Endothelial cell of umbilical vein (primary cell): ENCODE measurements around the gene CMPK2. TPM values are rescaled to one million over a fixed set of nuclear protein-coding genes. Genes with fewer than 3 reads are reported as not detected.

Experiments
- BruUV-seq: library from RNA; stranded (reverse); fragments of 400-500 nt; replicated peaks from 2 replicates; lab custom pipeline; 2021; lab: Mats Ljungman, UMichigan
- CTCF ChIA-PET: fragments of 300-600, 350-600 bp; sonication (Branson Sonifier 250); formaldehyde crosslinking; loops from one replicate; lab custom pipeline; 2021; ENCODE audit warnings: antibody characterized with exemption, inconsistent platforms; lab: Charles Lee
- POLR2A ChIA-PET: fragments of 300-600, 350-600 bp; sonication (Branson Sonifier 250); formaldehyde crosslinking; loops from one replicate; lab custom pipeline; 2021; ENCODE audit warnings: antibody characterized with exemption, inconsistent platforms; lab: Charles Lee
- DNase-seq: peaks from one replicate; pipeline ENCODE4 v3.0.0-alpha.2; 2011; ENCODE audit warnings: low read depth, low spot score
- FAIRE-seq: peaks from 2 replicates; lab custom pipeline; 2011; peaks lifted over from hg19 to GRCh38; lab: Jason Lieb, UNC
- H2AFZ ChIP-seq: 2 replicates; pipeline ENCODE4 v1.6.0; 2012; ENCODE audit warnings: low read depth, low read length, control low read depth, inconsistent platforms
- H3K27ac ChIP-seq: 2 replicates; pipeline ENCODE4 v1.5.1; 2011; ENCODE audit warnings: low read depth, mild to moderate bottlenecking, control low read depth, low read length, moderate library complexity; ENCODE audit not compliant: insufficient read depth
- H3K27me3 ChIP-seq, 2 experiments: 2 replicates each; pipeline versions ENCODE4 v1.6.0 to v1.6.1; 2011; ENCODE audit warnings: low read length in 2 of 2, mixed read lengths in 1 of 2; ENCODE audit not compliant: control insufficient read depth in 2 of 2, insufficient read depth in 2 of 2
- H3K36me3 ChIP-seq, 2 experiments: 2 replicates in 1 of 2; 3 replicates in 1 of 2; pipeline ENCODE4 v1.5.1; 2011; ENCODE audit warnings: low read length in 2 of 2, mild to moderate bottlenecking in 1 of 2, moderate library complexity in 1 of 2; ENCODE audit not compliant: control insufficient read depth in 2 of 2, insufficient read depth in 2 of 2; ENCODE audit errors: extremely low read depth in 1 of 2
- H3K4me1 ChIP-seq: 3 replicates; pipeline ENCODE4 v1.5.1; 2011; ENCODE audit warnings: mild to moderate bottlenecking, low read length; ENCODE audit not compliant: control insufficient read depth, insufficient read depth; ENCODE audit errors: extremely low read depth
- H3K4me2 ChIP-seq: 2 replicates; pipeline ENCODE4 v1.6.1; 2011; ENCODE audit warnings: low read length, control low read depth, mixed read lengths; ENCODE audit not compliant: insufficient read depth
- H3K4me3 ChIP-seq, 3 experiments: fragments of 200-600 bp in 1 of 3; sonication (generic), shearing (Covaris generic) in 1 of 3; replicated peaks in 1 of 3; 2 replicates each; pipeline ENCODE4 v1.5.1; 2011 to 2016; ENCODE audit warnings: control low read depth in 3 of 3, low read length in 3 of 3, mild to moderate bottlenecking in 2 of 3, inconsistent platforms in 1 of 3, low read depth in 1 of 3, moderate library complexity in 1 of 3; ENCODE audit not compliant: insufficient read depth in 1 of 3
- H3K79me2 ChIP-seq: 2 replicates; pipeline ENCODE4 v1.6.0; 2012; ENCODE audit warnings: low read length, inconsistent platforms; ENCODE audit not compliant: control insufficient read depth, insufficient read depth
- H3K9ac ChIP-seq: replicated peaks from 2 replicates; pipeline ENCODE3; 2011; ENCODE audit warnings: low read length, control low read depth; ENCODE audit not compliant: insufficient read depth; ENCODE audit errors: extremely low read depth
- H3K9me1 ChIP-seq: replicated peaks from 3 replicates; pipeline ENCODE4 v1.6.0; 2011; ENCODE audit warnings: mild to moderate bottlenecking, low read length; ENCODE audit not compliant: control insufficient read depth, insufficient read depth; ENCODE audit errors: extremely low read depth
- H3K9me3 ChIP-seq: replicated peaks from 2 replicates; pipeline ENCODE4 v1.5.1; 2012; ENCODE audit warnings: low read length, inconsistent platforms; ENCODE audit not compliant: control insufficient read depth, insufficient read depth
- H4K20me1 ChIP-seq: replicated peaks from 2 replicates; pipeline ENCODE3; 2011; ENCODE audit warnings: mild to moderate bottlenecking, low read length; ENCODE audit not compliant: control insufficient read depth, insufficient read depth; ENCODE audit errors: extremely low read depth
- EZH2 ChIP-seq: IDR thresholded peaks from 2 replicates; pipeline ENCODE4 v1.6.1; 2012; ENCODE audit warnings: borderline replicate concordance, low read depth, mild to moderate bottlenecking, moderate library complexity, low read length, inconsistent platforms; ENCODE audit not compliant: severe bottlenecking
- FOS ChIP-seq: IDR thresholded peaks from 2 replicates; pipeline ENCODE4 v1.6.1; 2011; ENCODE audit warnings: mild to moderate bottlenecking, low read length, moderate library complexity, borderline replicate concordance; ENCODE audit not compliant: insufficient read depth
- GATA2 ChIP-seq: IDR thresholded peaks from 2 replicates; pipeline ENCODE4 v1.7.0; 2011; ENCODE audit warnings: low read depth, mild to moderate bottlenecking, moderate library complexity, mixed read lengths, low read length; ENCODE audit not compliant: insufficient read length, insufficient read depth
- JUN ChIP-seq: IDR thresholded peaks from 2 replicates; pipeline ENCODE4 v1.6.1; 2011; ENCODE audit warnings: borderline replicate concordance, low read depth; ENCODE audit not compliant: insufficient read length, insufficient read depth
- MYC ChIP-seq: IDR thresholded peaks from one replicate; pipeline ENCODE4 v1.6.1; 2011; ENCODE audit warnings: mild to moderate bottlenecking, low read depth, low read length
- POLR2A ChIP-seq: IDR thresholded peaks from 2 replicates; pipeline ENCODE4 v1.6.1; 2012; ENCODE audit warnings: low read depth, mild to moderate bottlenecking, control low read depth, low read length
- POLR2AphosphoS5 ChIP-seq: IDR thresholded peaks from 2 replicates; pipeline ENCODE4 v1.6.1; 2012; ENCODE audit warnings: low read depth, mild to moderate bottlenecking, control low read depth, low read length, moderate library complexity; ENCODE audit not compliant: insufficient read depth
- dilution Hi-C: fragments of 300-500 bp; cut with MboI; formaldehyde crosslinking; loops from one replicate; pipeline ENCODE4 v1.15.0; 2019; ENCODE audit warnings: low sequenced_read_pairs; ENCODE audit not compliant: extremely low pct_ligation_motif_present
- intact Hi-C: fragments of 100-400 bp; cut with micrococcal nuclease; formaldehyde crosslinking; loops from one replicate; pipeline ENCODE4 v1.10.0; 2022
- polyA plus RNA-seq, 4 experiments: library from polyadenylated mRNA; depleted of rRNA in 3 of 4; stranded (reverse) in 3 of 4; unstranded in 1 of 4; fragments of >200 nt; gene quantifications; 2 replicates each; pipeline versions ENCODE4 v1.2.1 to v1.2.3, GENCODE V29; 2011 to 2012; ENCODE audit warnings: missing spikeins in 1 of 4
- total RNA-seq: library from RNA; stranded (reverse); gene quantifications from 2 replicates; pipeline ENCODE4 v1.2.3, GENCODE V29; 2021
- TF ChIP-seq, protein P1 (sequence below), 2 donors: IDR thresholded peaks; 1 replicate in 1 of 2; 2 replicates in 1 of 2; pipeline ENCODE4 v1.5.1; 2011; ENCODE audit warnings: low read length in 2 of 2, mild to moderate bottlenecking in 2 of 2, moderate library complexity in 2 of 2, control low read depth in 1 of 2, inconsistent platforms in 1 of 2, low read depth in 1 of 2; ENCODE audit not compliant: insufficient read depth in 1 of 2; ENCODE audit errors: extremely low read depth in 1 of 2
- TF ChIP-seq, protein P2 (sequence below): IDR thresholded peaks from 2 replicates; pipeline ENCODE4 v1.6.1; 2011; ENCODE audit not compliant: insufficient read depth, insufficient read length

The CMPK2 gene
- total and polyA plus RNA-seq, 2 donors (not counting 3 experiments of a cell fraction or from before 2014, with no cell fraction given): 0.15 to 0.69 TPM

GRCh38 chr2:6820236-6820635 lies 45.5 kb downstream of the CMPK2 start:
- no peaks in the 10 kb centered on the region for H3K9me1 ChIP-seq
- no peak overlapping the region for H3K27ac ChIP-seq
- no peak overlapping the region for H3K4me3 ChIP-seq
- no peaks in the 10 kb centered on the region for H3K9me3 ChIP-seq
- ChIA-PET CTCF (no interaction called here), POLR2A (no interaction called here)
- FAIRE-seq (no peak), DNase-seq (no peak)
- no peaks in the 10 kb centered on the region for H4K20me1 ChIP-seq
- H3K36me3 ChIP-seq: no peaks in the 10 kb centered on the region
- TF ChIP-seq JUN (no peak), POLR2AphosphoS5 (no peak), MYC (no peak)
- TF ChIP-seq, protein P1, sequence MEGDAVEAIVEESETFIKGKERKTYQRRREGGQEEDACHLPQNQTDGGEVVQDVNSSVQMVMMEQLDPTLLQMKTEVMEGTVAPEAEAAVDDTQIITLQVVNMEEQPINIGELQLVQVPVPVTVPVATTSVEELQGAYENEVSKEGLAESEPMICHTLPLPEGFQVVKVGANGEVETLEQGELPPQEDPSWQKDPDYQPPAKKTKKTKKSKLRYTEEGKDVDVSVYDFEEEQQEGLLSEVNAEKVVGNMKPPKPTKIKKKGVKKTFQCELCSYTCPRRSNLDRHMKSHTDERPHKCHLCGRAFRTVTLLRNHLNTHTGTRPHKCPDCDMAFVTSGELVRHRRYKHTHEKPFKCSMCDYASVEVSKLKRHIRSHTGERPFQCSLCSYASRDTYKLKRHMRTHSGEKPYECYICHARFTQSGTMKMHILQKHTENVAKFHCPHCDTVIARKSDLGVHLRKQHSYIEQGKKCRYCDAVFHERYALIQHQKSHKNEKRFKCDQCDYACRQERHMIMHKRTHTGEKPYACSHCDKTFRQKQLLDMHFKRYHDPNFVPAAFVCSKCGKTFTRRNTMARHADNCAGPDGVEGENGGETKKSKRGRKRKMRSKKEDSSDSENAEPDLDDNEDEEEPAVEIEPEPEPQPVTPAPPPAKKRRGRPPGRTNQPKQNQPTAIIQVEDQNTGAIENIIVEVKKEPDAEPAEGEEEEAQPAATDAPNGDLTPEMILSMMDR (IDR thresholded peaks at IDR 0.05; ENCODE audit: extremely low read depth in 1 of 2, insufficient read depth in 1 of 2, low read depth in 1 of 2, low read length in 2 of 2): no peak
- TF ChIP-seq, protein P2, sequence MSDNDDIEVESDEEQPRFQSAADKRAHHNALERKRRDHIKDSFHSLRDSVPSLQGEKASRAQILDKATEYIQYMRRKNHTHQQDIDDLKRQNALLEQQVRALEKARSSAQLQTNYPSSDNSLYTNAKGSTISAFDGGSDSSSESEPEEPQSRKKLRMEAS: no peak
- intact Hi-C loops (loop anchor here (10.0 kb wide), 1 partner anchor 1865 kb away; the partner anchor contains the start of gene ID2), dilution Hi-C loops (no loop called here)
- no TSS peak for BruUV-seq
- no peaks in the 10 kb centered on the region for H3K4me1 ChIP-seq
- no peak overlapping the region for H3K9ac ChIP-seq
- H3K27me3 ChIP-seq: peaks cover 0 to 2% of the 10 kb centered on the region in 2 experiments
- H2AFZ ChIP-seq: no peak overlapping the region
- no peaks in the 10 kb centered on the region for H3K79me2 ChIP-seq
- H3K4me2 ChIP-seq: no peak overlapping the region

- no peak overlapping the region for H3K4me3 ChIP-seq
- H3K79me2 ChIP-seq: no peaks in the 10 kb centered on the region
- no peak for FAIRE-seq
- H4K20me1 ChIP-seq: no peaks in the 10 kb centered on the region
- no peak overlapping the region for H2AFZ ChIP-seq
- no peaks in the 10 kb centered on the region for H3K36me3 ChIP-seq
- H3K27ac ChIP-seq: no peak overlapping the region
- ChIA-PET POLR2A (no interaction called here), CTCF (no interaction called here)
- BruUV-seq: no TSS peak
- H3K9ac ChIP-seq: no peak overlapping the region
- peaks cover 0 to 1% of the 10 kb centered on the region in 2 experiments for H3K27me3 ChIP-seq
- H3K9me3 ChIP-seq: no peaks in the 10 kb centered on the region
- no peaks in the 10 kb centered on the region for H3K4me1 ChIP-seq
- intact Hi-C loops: loop anchor here (10.0 kb wide), 1 partner anchor 1865 kb away; the partner anchor contains the start of gene ID2
- H3K9me1 ChIP-seq: no peaks in the 10 kb centered on the region
- TF ChIP-seq, protein P2: no peak
- TF ChIP-seq JUN (no peak), EZH2 (no peak), FOS (no peak), MYC (no peak), GATA2 (no peak), POLR2A (no peak), POLR2AphosphoS5 (no peak)
- TF ChIP-seq, protein P1 (IDR thresholded peaks at IDR 0.05; ENCODE audit: extremely low read depth in 1 of 2, insufficient read depth in 1 of 2, low read depth in 1 of 2, low read length in 2 of 2): no peak
- H3K4me2 ChIP-seq: no peak overlapping the region
- dilution Hi-C loops: no loop called here
- no peak for DNase-seq
These were observed 46.0 kb downstream of the CMPK2 start for GRCh38 chr2:6819668-6820067.
